Measurements from ENCODE around the gene YJU2. TPM values are rescaled to one million over a fixed set of nuclear protein-coding genes. Genes with fewer than 3 reads are reported as not detected.
A peak's percentile ranks its signal among the peaks of the same experiment; 100 is the strongest.

The YJU2 gene
- 19.5 to 22.1 TPM (median 21.3 TPM) in 3 replicates for total RNA-seq

- peaks cover 26% of the 10 kb centered on the region for H3K36me3 Mint-ChIP-seq
- H3K4me1 Mint-ChIP-seq, result peaks cover 4% of the 10 kb centered on the region
- TF ChIP-seq CTCF (IDR thresholded peaks at IDR 0.05; ENCODE audit: unreplicated experiment), result no peak
- H3K4me3 Mint-ChIP-seq, result peak within 1 kb of the TSS; percentile 96
- peak; percentile 96 to 97 for DNase-seq (ENCODE audit: low spot score in 2 of 2, unreplicated experiment in 2 of 2)
- H3K9me3 Mint-ChIP-seq, result peaks cover 5% of the 10 kb centered on the region
- peaks cover 3% of the 10 kb centered on the region for H3K27me3 Mint-ChIP-seq (ENCODE audit: low read depth)
- H3K27ac Mint-ChIP-seq, result peak within 1 kb of the TSS; percentile 100
Measured at GRCh38 chr19:4246767-4247593, at the start of gene YJU2. TSS of gene YJU2 (plus strand) at chr19:4247080. CDS start at chr19:4247147, 67 bp downstream.

GRCh38 chr19:4197228-4197624, 49.7 kb upstream of the YJU2 start:
- Mint-ChIP-seq H3K27me3 (ENCODE audit: low read depth) (peaks cover 82% of the 10 kb centered on the region), H3K27ac (no peak overlapping the region), H3K9me3 (no peaks in the 10 kb centered on the region), H3K36me3 (no peaks in the 10 kb centered on the region), H3K4me3 (peak overlapping the region; percentile 39), H3K4me1 (peaks cover 10% of the 10 kb centered on the region)
- TF ChIP-seq CTCF (IDR thresholded peaks at IDR 0.05; ENCODE audit: unreplicated experiment), result no peak
- no peak for DNase-seq (ENCODE audit: low spot score in 2 of 2, unreplicated experiment in 2 of 2)

- Mint-ChIP-seq H3K9me3 (no peaks in the 10 kb centered on the region), H3K4me3 (peak overlapping the region; percentile 39), H3K27ac (no peak overlapping the region), H3K36me3 (no peaks in the 10 kb centered on the region), H3K27me3 (ENCODE audit: low read depth) (peaks cover 87% of the 10 kb centered on the region), H3K4me1 (peaks cover 10% of the 10 kb centered on the region)
- TF ChIP-seq CTCF (IDR thresholded peaks at IDR 0.05; ENCODE audit: unreplicated experiment), result no peak
- no peak for DNase-seq (ENCODE audit: low spot score in 2 of 2, unreplicated experiment in 2 of 2)
Measured at GRCh38 chr19:4197625-4198466, 49.0 kb upstream of the YJU2 start.

GRCh38 chr19:4198467-4199126, 48.3 kb upstream of the YJU2 start:
- Mint-ChIP-seq H3K27me3 (ENCODE audit: low read depth) (peaks cover 85% of the 10 kb centered on the region), H3K36me3 (no peaks in the 10 kb centered on the region), H3K4me3 (peak overlapping the region; percentile 13), H3K9me3 (no peaks in the 10 kb centered on the region), H3K4me1 (peaks cover 10% of the 10 kb centered on the region), H3K27ac (no peak overlapping the region)
- TF ChIP-seq CTCF (IDR thresholded peaks at IDR 0.05; ENCODE audit: unreplicated experiment), result no peak
- no peak for DNase-seq (ENCODE audit: low spot score in 2 of 2, unreplicated experiment in 2 of 2)

- Mint-ChIP-seq H3K27me3 (ENCODE audit: low read depth) (peaks cover 76% of the 10 kb centered on the region), H3K4me3 (no peak overlapping the region), H3K36me3 (no peaks in the 10 kb centered on the region), H3K9me3 (no peaks in the 10 kb centered on the region), H3K27ac (no peak overlapping the region), H3K4me1 (peaks cover 10% of the 10 kb centered on the region)
- no peak for DNase-seq (ENCODE audit: low spot score in 2 of 2, unreplicated experiment in 2 of 2)
- TF ChIP-seq CTCF (IDR thresholded peaks at IDR 0.05; ENCODE audit: unreplicated experiment), result peak; percentile 28
Measured at GRCh38 chr19:4199699-4200293, 47.1 kb upstream of the YJU2 start.
